Gastroesophageal sphincter (tissue), 2 donors: ENCODE results near the gene SOCS2.

Source experiments
- EP300 ChIP-seq: sonication (generic); formaldehyde crosslinking; IDR thresholded peaks from one replicate; pipeline ENCODE4 v1.6.1; 2017; ENCODE audit warnings: antibody characterized with exemption, mild to moderate bottlenecking
- POLR2A ChIP-seq, 2 donors: fragments of 450-650 bp; IDR thresholded peaks; one replicate each; pipeline ENCODE4 v1.6.1; 2017; ENCODE audit warnings: antibody characterized with exemption in 2 of 2, mild to moderate bottlenecking in 2 of 2, moderate library complexity in 1 of 2

DNA sequence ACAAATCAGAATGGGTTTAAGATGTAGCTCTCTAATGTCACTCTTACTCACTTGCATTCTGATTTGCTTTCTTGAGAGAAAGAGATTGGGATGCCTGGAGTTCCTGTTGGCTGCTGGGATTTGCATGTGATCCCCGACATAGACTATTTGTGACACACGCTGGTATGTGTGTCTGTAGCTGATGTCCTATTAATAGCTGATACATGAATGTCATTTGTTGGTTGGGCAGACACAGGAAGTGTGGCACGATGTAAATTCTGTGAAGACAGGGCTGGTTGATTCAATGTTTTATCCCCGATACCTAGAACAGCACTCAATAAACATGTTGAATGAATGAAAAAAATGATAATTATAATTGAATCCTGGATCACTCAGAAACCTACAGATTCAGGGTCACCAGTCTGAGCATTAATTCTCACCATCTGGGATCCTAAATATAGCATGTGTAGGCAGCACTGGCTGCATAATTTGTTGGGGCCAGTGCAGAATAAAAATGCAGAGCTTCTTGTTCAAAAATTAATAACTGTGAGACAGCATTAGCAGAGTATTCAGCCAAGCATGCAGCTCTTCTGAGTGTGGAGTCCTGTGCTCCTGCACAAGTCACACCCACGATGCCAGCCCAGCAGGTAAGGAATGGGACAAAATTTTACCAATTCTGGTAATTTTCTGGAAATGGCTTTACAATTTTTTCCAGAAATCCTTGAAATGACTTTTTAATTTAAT lies 35.5 kb upstream of the SOCS2 start:
- TF ChIP-seq EP300, result no peak
- no peak for TF ChIP-seq POLR2A (IDR thresholded peaks at IDR 0.05)
